H9 (cell line): ENCODE measurements around the gene STK38L. TPM values are rescaled to one million over a fixed set of nuclear protein-coding genes. Genes with fewer than 3 reads are reported as not detected.

Source experiments
- DNase-seq: peaks from one replicate; pipeline ENCODE4 v3.0.0-alpha.2; 2017
- H2AFZ ChIP-seq: one replicate; pipeline ENCODE4 v1.6.1; 2013; ENCODE audit warnings: mild to moderate bottlenecking, low read length, control low read depth, moderate library complexity
- H2AK5ac ChIP-seq: 2 replicates; pipeline ENCODE4 v1.6.1; 2013; ENCODE audit warnings: low read length, control low read depth, mixed read lengths; ENCODE audit not compliant: insufficient read length
- H2BK120ac ChIP-seq: one replicate; pipeline ENCODE4 v1.6.1; 2013; ENCODE audit warnings: low read depth, mild to moderate bottlenecking, low read length, control low read depth, inconsistent platforms; ENCODE audit not compliant: poor library complexity, severe bottlenecking
- H2BK12ac ChIP-seq: 2 replicates; pipeline ENCODE4 v1.6.1; 2013; ENCODE audit warnings: low read length, control low read depth, mixed read lengths, low read depth; ENCODE audit not compliant: insufficient read length
- H2BK15ac ChIP-seq: 2 replicates; pipeline ENCODE4 v1.6.1; 2013; ENCODE audit warnings: low read depth, low read length, control low read depth
- H2BK20ac ChIP-seq: one replicate; pipeline ENCODE4 v1.6.1; 2013; ENCODE audit warnings: low read depth, mild to moderate bottlenecking, low read length, control low read depth, inconsistent platforms; ENCODE audit not compliant: poor library complexity, severe bottlenecking
- H2BK5ac ChIP-seq: 2 replicates; pipeline ENCODE4 v1.6.1; 2013; ENCODE audit warnings: low read length, control low read depth, mixed read lengths; ENCODE audit not compliant: insufficient read length
- H3K14ac ChIP-seq: 2 replicates; pipeline ENCODE4 v1.6.1; 2013; ENCODE audit warnings: low read length, control low read depth; ENCODE audit not compliant: insufficient read depth
- H3K18ac ChIP-seq: 2 replicates; pipeline ENCODE4 v1.6.1; 2013; ENCODE audit warnings: low read depth, mild to moderate bottlenecking, mixed read lengths, low read length, control low read depth; ENCODE audit not compliant: insufficient read length
- H3K23ac ChIP-seq: 2 replicates; pipeline ENCODE4 v1.6.1; 2013; ENCODE audit warnings: low read length, control low read depth, mixed read lengths, low read depth; ENCODE audit not compliant: insufficient read length
- H3K23me2 ChIP-seq: 2 replicates; pipeline ENCODE4 v1.6.1; 2013; ENCODE audit warnings: low read depth, mild to moderate bottlenecking, mixed read lengths, low read length, control low read depth; ENCODE audit not compliant: insufficient read length, poor library complexity, severe bottlenecking
- H3K27ac ChIP-seq: 2 replicates; pipeline ENCODE4 v1.5.1; 2013; ENCODE audit warnings: low read length, control low read depth, mixed read lengths, low read depth; ENCODE audit not compliant: insufficient read length
- H3K27me3 ChIP-seq: 2 replicates; pipeline ENCODE4 v1.6.1; 2013; ENCODE audit warnings: low read length, control low read depth, inconsistent platforms; ENCODE audit not compliant: insufficient read depth
- H3K4ac ChIP-seq: 2 replicates; pipeline ENCODE4 v1.6.1; 2013; ENCODE audit warnings: low read depth, mild to moderate bottlenecking, control low read depth, inconsistent platforms, low read length, moderate library complexity
- H3K4me1 ChIP-seq: 2 replicates; pipeline ENCODE4 v1.6.1; 2013; ENCODE audit warnings: low read length, control low read depth, inconsistent platforms; ENCODE audit not compliant: insufficient read depth
- H3K4me2 ChIP-seq: 2 replicates; pipeline ENCODE4 v1.6.1; 2013; ENCODE audit warnings: low read length, control low read depth, mixed read lengths; ENCODE audit not compliant: insufficient read length, insufficient read depth
- H3K56ac ChIP-seq: 2 replicates; pipeline ENCODE4 v1.6.1; 2013; ENCODE audit warnings: low read depth, mild to moderate bottlenecking, mixed read lengths, low read length, control low read depth; ENCODE audit not compliant: insufficient read length
- H3K79me1 ChIP-seq: 2 replicates; pipeline ENCODE4 v1.6.1; 2013; ENCODE audit warnings: low read depth, mild to moderate bottlenecking, moderate library complexity, low read length, control low read depth, inconsistent platforms; ENCODE audit not compliant: insufficient read depth, poor library complexity, severe bottlenecking
- H3K79me2 ChIP-seq: 2 replicates; pipeline ENCODE4 v1.6.1; 2013; ENCODE audit warnings: low read length, control low read depth, inconsistent platforms; ENCODE audit not compliant: insufficient read depth
- H3K9ac ChIP-seq: 2 replicates; pipeline ENCODE4 v1.6.1; 2013; ENCODE audit warnings: low read length, control low read depth, mixed read lengths; ENCODE audit not compliant: insufficient read length; ENCODE audit errors: extremely low read depth
- H3K9me3 ChIP-seq: one replicate; pipeline ENCODE4 v1.6.1; 2013; ENCODE audit warnings: low read depth, low read length, inconsistent platforms; ENCODE audit not compliant: control insufficient read depth
- H3T11ph ChIP-seq: one replicate; pipeline ENCODE4 v1.6.1; 2013; ENCODE audit warnings: mild to moderate bottlenecking, low read length, control low read depth, inconsistent platforms
- H4K20me1 ChIP-seq: one replicate; pipeline ENCODE4 v1.6.1; 2013; ENCODE audit not compliant: control insufficient read depth, insufficient read length, insufficient read depth
- H4K5ac ChIP-seq: 2 replicates; pipeline ENCODE4 v1.6.1; 2013; ENCODE audit warnings: low read depth, mild to moderate bottlenecking, mixed read lengths, low read length, control low read depth; ENCODE audit not compliant: insufficient read length
- H4K8ac ChIP-seq: replicated peaks from 2 replicates; pipeline ENCODE4 v1.6.1; 2013; ENCODE audit warnings: low read length, control low read depth, mixed read lengths, low read depth; ENCODE audit not compliant: insufficient read length
- H4K91ac ChIP-seq: 2 replicates; pipeline ENCODE4 v1.6.1; 2013; ENCODE audit warnings: low read depth, mild to moderate bottlenecking, moderate library complexity, mixed read lengths, low read length, control low read depth; ENCODE audit not compliant: insufficient read length
- H3K27ac Mint-ChIP-seq, 3 experiments: 2 replicates in 2 of 3; 3 replicates in 1 of 3; pipeline ENCODE4 v1.8.0; 2020 to 2021; ENCODE audit warnings: mixed read lengths in 3 of 3, mild to moderate bottlenecking in 1 of 3, moderate library complexity in 1 of 3
- H3K27me3 Mint-ChIP-seq: 2 replicates; pipeline ENCODE4 v1.8.0; 2021; ENCODE audit warnings: low read depth, mild to moderate bottlenecking, moderate library complexity, mixed read lengths
- H3K36me3 Mint-ChIP-seq, 3 experiments: 2 replicates in 2 of 3; 3 replicates in 1 of 3; pipeline ENCODE4 v1.8.0; 2020 to 2021; ENCODE audit warnings: low read depth in 3 of 3, mixed read lengths in 3 of 3; ENCODE audit not compliant: insufficient read depth in 1 of 3
- H3K4me1 Mint-ChIP-seq, 2 experiments: 2 replicates each; pipeline ENCODE4 v1.8.0; 2020; ENCODE audit warnings: mixed read lengths in 2 of 2
- H3K4me3 Mint-ChIP-seq, 2 experiments: 2 replicates in 1 of 2; 3 replicates in 1 of 2; pipeline ENCODE4 v1.8.0; 2020 to 2021; ENCODE audit warnings: mild to moderate bottlenecking in 2 of 2, mixed read lengths in 2 of 2, moderate library complexity in 1 of 2
- H3K9me3 Mint-ChIP-seq, 2 experiments: 2 replicates in 1 of 2; 3 replicates in 1 of 2; pipeline ENCODE4 v1.8.0; 2020; ENCODE audit warnings: mild to moderate bottlenecking in 2 of 2, mixed read lengths in 2 of 2, moderate library complexity in 1 of 2
- WGBS: extraction: QIAGEN DNeasy Blood & Tissue Kit; methylation state at CpG from one replicate; pipeline ENCODE4 v1.1.7; 2013; ENCODE audit warnings: missing lambda C conversion rate, low lambda C conversion rate, mixed read lengths; ENCODE audit not compliant: insufficient read length; ENCODE audit errors: extremely low coverage; 5-methylcytosine and 5-hydroxymethylcytosine counted together
- long read RNA-seq: library from polyadenylated mRNA; unstranded; transcript quantifications from one replicate; pipeline ENCODE4 v2.0.0, GENCODE V29; 2020
- total RNA-seq: library from RNA; stranded (reverse); gene quantifications from 2 replicates; pipeline ENCODE4 v1.2.1, GENCODE V29; 2021
- TF ChIP-seq, protein P1 (sequence below): fragments of 200-600 bp; sonication (generic); conservative IDR thresholded peaks from 3 replicates; pipeline ENCODE4 v1.8.0; 2021; ENCODE audit warnings: antibody characterized with exemption, mild to moderate bottlenecking

The STK38L gene
- total RNA-seq: 44.9 and 47.9 TPM in 2 replicates
- long read RNA-seq, full-length matches to known transcripts: 118 of 180 reads
- long read RNA-seq, partial matches to known transcripts: 16 of 180 reads
- long read RNA-seq, other reads (novel, unspliced or antisense): 46 of 180 reads

DNA sequence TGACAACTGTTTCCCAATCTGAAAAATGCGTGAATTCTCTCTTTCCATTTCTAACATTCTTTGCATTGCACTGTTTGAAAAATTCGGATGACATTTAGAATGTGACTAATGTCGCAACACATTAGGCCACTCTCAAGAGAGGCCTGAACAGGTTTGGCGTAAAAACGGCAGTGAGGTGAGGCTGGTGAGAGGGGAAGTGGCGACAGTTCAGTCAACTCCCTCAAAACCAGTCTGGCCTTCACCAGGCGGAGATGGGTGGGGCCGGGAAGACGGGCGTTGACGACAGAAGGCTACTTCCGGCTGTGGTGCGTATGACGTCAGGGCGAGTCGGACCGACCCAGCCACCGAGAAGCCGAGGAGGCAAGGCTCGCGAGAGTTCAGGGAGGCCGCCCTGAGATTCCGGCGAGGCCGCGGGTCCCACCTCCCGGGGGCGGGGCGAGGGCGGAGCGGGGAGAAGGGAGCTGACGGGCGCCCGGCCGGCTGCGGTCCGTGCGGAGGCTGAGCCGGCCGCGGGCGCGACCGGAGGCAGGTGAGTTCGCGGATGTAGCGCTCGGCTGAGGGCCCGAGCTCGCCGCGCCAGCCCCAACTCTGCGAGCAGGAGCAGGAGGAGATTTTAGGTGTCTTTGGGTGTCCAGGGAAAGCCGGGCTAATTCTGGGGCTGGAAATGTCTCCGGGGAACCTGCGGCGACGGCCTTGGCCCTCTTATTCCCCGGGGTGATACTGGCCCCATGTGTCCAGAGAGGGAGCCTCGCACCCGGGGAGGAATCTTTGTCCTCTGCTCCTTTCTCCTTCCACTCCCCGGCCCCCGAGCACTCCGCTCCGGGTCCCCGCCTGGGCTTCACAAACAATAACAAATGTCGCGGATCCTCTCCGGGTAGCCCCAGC, at the start of gene STK38L:
TSS of gene STK38L (plus strand) at position 483 of the 885 bp plus-strand sequence. CDS start 53,435 bp downstream, outside the sequence.
- H3K56ac ChIP-seq: no peak within 1 kb of the TSS
- peak; percentile 99 for DNase-seq
- WGBS: no CpG with 5 or more reads among the region's 69 CpGs

More for the DNA sequence above, at the start of gene STK38L:
- Histone ChIP-seq H2BK20ac (no peak within 1 kb of the TSS), H3K4me2 (peak within 1 kb of the TSS; percentile 85), H3K23me2 (no peaks in the 10 kb centered on the region), H2AK5ac (no peak within 1 kb of the TSS), H3K23ac (no peak within 1 kb of the TSS), H3K27ac (no peak within 1 kb of the TSS), H3K4me1 (no peaks in the 10 kb centered on the region), H3T11ph (no peak within 1 kb of the TSS), H3K27me3 (no peaks in the 10 kb centered on the region), H3K9ac (peak within 1 kb of the TSS; percentile 82), H2BK12ac (no peak within 1 kb of the TSS), H3K79me2 (peaks cover 6% of the 10 kb centered on the region; the same call in 1 of the 2 replicates), H4K20me1 (no peaks in the 10 kb centered on the region), H2BK15ac (no peak within 1 kb of the TSS), H2AFZ (peak within 1 kb of the TSS; percentile 98), H4K8ac (no peak within 1 kb of the TSS), H3K9me3 (no peaks in the 10 kb centered on the region), H4K5ac (no peak within 1 kb of the TSS), H4K91ac (no peak within 1 kb of the TSS), H3K4ac (no peak within 1 kb of the TSS; the same call in 1 of the 2 replicates), H3K18ac (peak within 1 kb of the TSS; percentile 71), H2BK5ac (no peak within 1 kb of the TSS), H2BK120ac (no peak within 1 kb of the TSS), H3K79me1 (peaks cover 3% of the 10 kb centered on the region), H3K14ac (peak within 1 kb of the TSS; percentile 80)
- H3K4me3 Mint-ChIP-seq: peak within 1 kb of the TSS; percentile 95 to 99
- no peaks in the 10 kb centered on the region for H3K27me3 Mint-ChIP-seq
- H3K9me3 Mint-ChIP-seq: no peaks in the 10 kb centered on the region
- peak within 1 kb of the TSS; percentile 71 to 98 (median 96) for H3K27ac Mint-ChIP-seq
- H3K4me1 Mint-ChIP-seq: peaks cover 19 to 20% of the 10 kb centered on the region in 2 experiments
- H3K36me3 Mint-ChIP-seq: peaks cover 0 to 6% (median 3%) of the 10 kb centered on the region in 3 experiments; a peak in 3 of 7 replicates
- TF ChIP-seq, protein P1, sequence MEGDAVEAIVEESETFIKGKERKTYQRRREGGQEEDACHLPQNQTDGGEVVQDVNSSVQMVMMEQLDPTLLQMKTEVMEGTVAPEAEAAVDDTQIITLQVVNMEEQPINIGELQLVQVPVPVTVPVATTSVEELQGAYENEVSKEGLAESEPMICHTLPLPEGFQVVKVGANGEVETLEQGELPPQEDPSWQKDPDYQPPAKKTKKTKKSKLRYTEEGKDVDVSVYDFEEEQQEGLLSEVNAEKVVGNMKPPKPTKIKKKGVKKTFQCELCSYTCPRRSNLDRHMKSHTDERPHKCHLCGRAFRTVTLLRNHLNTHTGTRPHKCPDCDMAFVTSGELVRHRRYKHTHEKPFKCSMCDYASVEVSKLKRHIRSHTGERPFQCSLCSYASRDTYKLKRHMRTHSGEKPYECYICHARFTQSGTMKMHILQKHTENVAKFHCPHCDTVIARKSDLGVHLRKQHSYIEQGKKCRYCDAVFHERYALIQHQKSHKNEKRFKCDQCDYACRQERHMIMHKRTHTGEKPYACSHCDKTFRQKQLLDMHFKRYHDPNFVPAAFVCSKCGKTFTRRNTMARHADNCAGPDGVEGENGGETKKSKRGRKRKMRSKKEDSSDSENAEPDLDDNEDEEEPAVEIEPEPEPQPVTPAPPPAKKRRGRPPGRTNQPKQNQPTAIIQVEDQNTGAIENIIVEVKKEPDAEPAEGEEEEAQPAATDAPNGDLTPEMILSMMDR: peak; percentile 32; the same call in 2 of the 3 replicates
